Endodermal cell (in vitro differentiated cells): ENCODE results near the gene RBL2. TPM values are rescaled to one million over a fixed set of nuclear protein-coding genes. Genes with fewer than 3 reads are reported as not detected.

Experiments used
- DNase-seq: peaks from one replicate; pipeline ENCODE4 v3.0.0-alpha.2; 2017
- H3K27ac ChIP-seq: 2 replicates; pipeline ENCODE4 v1.5.1; 2013; ENCODE audit warnings: mild to moderate bottlenecking, low read depth, low read length, moderate library complexity
- H3K27me3 ChIP-seq: 2 replicates; pipeline ENCODE4 v1.6.1; 2013; ENCODE audit warnings: mild to moderate bottlenecking, low read length, moderate library complexity; ENCODE audit not compliant: insufficient read depth, control insufficient read depth, poor library complexity, severe bottlenecking
- H3K36me3 ChIP-seq: 2 replicates; pipeline ENCODE4 v1.7.0; 2013; ENCODE audit warnings: mild to moderate bottlenecking, low read length, moderate library complexity; ENCODE audit not compliant: control insufficient read depth, insufficient read depth
- H3K4me1 ChIP-seq: one replicate; pipeline ENCODE4 v1.7.0; 2013; ENCODE audit warnings: low read length; ENCODE audit not compliant: control insufficient read depth, insufficient read depth
- H3K4me3 ChIP-seq: 2 replicates; pipeline ENCODE4 v1.5.1; 2013; ENCODE audit warnings: mild to moderate bottlenecking, low read length, moderate library complexity
- H3K9ac ChIP-seq: 2 replicates; pipeline ENCODE4 v1.6.1; 2013; ENCODE audit warnings: mild to moderate bottlenecking, low read length, moderate library complexity; ENCODE audit not compliant: poor library complexity, severe bottlenecking; ENCODE audit errors: extremely low read depth
- H3K9me3 ChIP-seq: 2 replicates; pipeline ENCODE4 v1.6.1; 2013; ENCODE audit warnings: mild to moderate bottlenecking, low read length, moderate library complexity; ENCODE audit not compliant: control insufficient read depth
- H3K27ac Mint-ChIP-seq: 2 replicates; pipeline ENCODE4 v1.8.0; 2020; ENCODE audit warnings: mixed read lengths
- H3K27me3 Mint-ChIP-seq: 2 replicates; pipeline ENCODE4 v1.8.0; 2021; ENCODE audit warnings: mild to moderate bottlenecking, mixed read lengths; ENCODE audit not compliant: insufficient read depth
- H3K36me3 Mint-ChIP-seq: 2 replicates; pipeline ENCODE4 v1.8.0; 2020; ENCODE audit warnings: low read depth, mixed read lengths
- H3K4me1 Mint-ChIP-seq: 2 replicates; pipeline ENCODE4 v1.8.0; 2020; ENCODE audit warnings: mixed read lengths
- H3K4me3 Mint-ChIP-seq: 2 replicates; pipeline ENCODE4 v1.8.0; 2020; ENCODE audit warnings: mild to moderate bottlenecking, moderate library complexity, mixed read lengths
- H3K9me3 Mint-ChIP-seq: 2 replicates; pipeline ENCODE4 v1.8.0; 2020; ENCODE audit warnings: mild to moderate bottlenecking, mixed read lengths
- WGBS, 2 experiments: methylation state at CpG; one replicate each; pipeline versions ENCODE4 v1.1.5 to v1.1.7; 2013; ENCODE audit warnings: missing lambda C conversion rate in 2 of 2, mixed read lengths in 1 of 2; ENCODE audit not compliant: insufficient coverage in 1 of 2, insufficient read length in 1 of 2; 5-methylcytosine and 5-hydroxymethylcytosine counted together
- total RNA-seq, 2 donors: library from RNA; stranded (reverse); fragmentation: NEBNext Ultra II Directional in 1 of 2; extraction: Animal tissue kit (Norgen Biotek cat#: 25700) in 1 of 2; gene quantifications; 2 replicates in 1 of 2; 3 replicates in 1 of 2; pipeline ENCODE4 v1.2.1, GENCODE V29; 2021
- TF ChIP-seq, protein P1 (sequence below): fragments of 200-600 bp; sonication (generic); conservative IDR thresholded peaks from 2 replicates; pipeline ENCODE4 v1.5.0; 2021; ENCODE audit warnings: antibody characterized with exemption, mild to moderate bottlenecking

RBL2 gene
- total RNA-seq, 2 donors from 2014 or later, result 34.9 to 46.0 TPM

DNA sequence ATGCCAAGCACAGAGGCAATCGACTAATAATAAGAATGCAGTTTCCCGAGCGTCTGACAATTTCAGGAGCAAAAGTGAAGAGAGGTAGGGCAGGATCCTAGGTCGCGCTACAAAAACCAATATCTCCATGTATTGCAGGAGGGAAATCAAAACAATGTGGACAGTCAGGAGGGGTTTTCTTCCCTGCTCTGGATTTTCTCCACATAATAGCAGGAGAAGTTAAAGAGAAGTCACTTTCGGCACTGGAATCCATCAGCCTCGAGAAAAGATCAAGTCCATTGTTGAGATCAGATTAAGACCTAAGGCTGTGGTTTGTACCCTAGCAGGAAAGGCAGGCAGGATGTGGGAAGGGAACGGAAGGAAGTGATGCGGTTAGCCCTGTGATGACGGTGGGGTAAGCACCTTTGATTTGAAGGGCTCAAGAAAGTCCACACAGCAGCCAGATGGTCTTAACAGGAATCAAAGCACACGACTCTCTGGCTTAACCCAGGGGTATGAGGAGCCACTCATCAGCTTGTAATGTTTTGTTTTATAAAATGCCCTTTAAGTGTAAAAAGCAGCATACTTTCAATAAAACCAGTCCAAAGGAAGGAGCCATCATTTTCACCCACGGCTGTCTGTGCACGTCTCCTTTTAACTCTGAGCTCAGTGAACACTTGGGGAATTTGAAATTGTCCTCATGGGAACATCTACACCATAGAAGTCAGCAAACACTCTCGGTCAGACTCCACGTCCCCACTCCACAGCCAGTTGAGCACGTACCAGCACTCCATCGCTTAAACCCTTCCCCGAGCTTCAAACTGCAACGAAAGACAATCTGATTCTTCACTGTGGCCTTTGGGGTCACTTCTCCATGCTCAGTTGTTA is 84.5 kb downstream of the RBL2 start:
- H3K27ac Mint-ChIP-seq, result no peak overlapping the region
- no peak overlapping the region for H3K4me3 Mint-ChIP-seq
- TF ChIP-seq, protein P1, sequence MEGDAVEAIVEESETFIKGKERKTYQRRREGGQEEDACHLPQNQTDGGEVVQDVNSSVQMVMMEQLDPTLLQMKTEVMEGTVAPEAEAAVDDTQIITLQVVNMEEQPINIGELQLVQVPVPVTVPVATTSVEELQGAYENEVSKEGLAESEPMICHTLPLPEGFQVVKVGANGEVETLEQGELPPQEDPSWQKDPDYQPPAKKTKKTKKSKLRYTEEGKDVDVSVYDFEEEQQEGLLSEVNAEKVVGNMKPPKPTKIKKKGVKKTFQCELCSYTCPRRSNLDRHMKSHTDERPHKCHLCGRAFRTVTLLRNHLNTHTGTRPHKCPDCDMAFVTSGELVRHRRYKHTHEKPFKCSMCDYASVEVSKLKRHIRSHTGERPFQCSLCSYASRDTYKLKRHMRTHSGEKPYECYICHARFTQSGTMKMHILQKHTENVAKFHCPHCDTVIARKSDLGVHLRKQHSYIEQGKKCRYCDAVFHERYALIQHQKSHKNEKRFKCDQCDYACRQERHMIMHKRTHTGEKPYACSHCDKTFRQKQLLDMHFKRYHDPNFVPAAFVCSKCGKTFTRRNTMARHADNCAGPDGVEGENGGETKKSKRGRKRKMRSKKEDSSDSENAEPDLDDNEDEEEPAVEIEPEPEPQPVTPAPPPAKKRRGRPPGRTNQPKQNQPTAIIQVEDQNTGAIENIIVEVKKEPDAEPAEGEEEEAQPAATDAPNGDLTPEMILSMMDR, result no peak

DNA sequence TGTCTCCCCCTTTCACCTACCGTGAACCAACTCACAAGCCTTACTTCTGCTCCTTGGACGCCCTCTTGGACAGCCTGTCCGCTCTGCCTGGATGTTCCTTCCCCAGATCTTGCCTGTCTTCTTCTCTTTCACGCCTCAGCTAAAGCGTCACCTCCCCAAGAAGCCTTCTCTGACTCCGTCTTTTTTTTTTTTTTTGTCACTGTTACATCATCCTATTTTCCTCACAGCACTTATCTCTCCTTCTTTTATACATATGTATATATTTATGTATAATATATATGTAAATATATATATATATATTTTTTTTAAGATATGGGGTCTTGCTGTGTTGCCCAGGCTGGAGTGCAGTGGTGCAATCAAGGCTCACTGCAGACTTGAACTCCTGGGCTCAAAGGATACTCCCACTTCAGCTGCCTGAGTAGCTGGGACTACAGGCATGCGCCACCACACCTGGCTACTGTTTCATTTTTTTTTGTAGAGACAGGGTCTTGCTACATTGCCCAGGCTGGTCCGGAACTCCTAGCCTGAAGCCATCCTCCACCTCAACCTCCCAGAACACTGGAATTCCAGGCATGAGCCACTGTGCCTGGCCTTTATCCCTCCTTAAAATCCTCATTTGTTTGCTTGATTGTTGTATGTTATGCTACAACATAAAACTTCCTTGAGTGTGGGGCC is 85.3 kb downstream of the RBL2 start:
- no peak overlapping the region for H3K9ac ChIP-seq
- H3K4me1 ChIP-seq, result no peaks in the 10 kb centered on the region
- DNase-seq, result no peak
- Mint-ChIP-seq H3K4me3 (no peak overlapping the region), H3K9me3 (peaks cover 8% of the 10 kb centered on the region), H3K27ac (no peak overlapping the region), H3K36me3 (no peaks in the 10 kb centered on the region), H3K4me1 (no peaks in the 10 kb centered on the region), H3K27me3 (no peaks in the 10 kb centered on the region)
- TF ChIP-seq, protein P1, result no peak
- H3K4me3 ChIP-seq, result no peak overlapping the region
- H3K9me3 ChIP-seq, result no peaks in the 10 kb centered on the region
- H3K27me3 ChIP-seq, result no peaks in the 10 kb centered on the region
- H3K27ac ChIP-seq, result no peak overlapping the region
- 90 to 95% methylated on average over 4 to 8 of the region's 8 CpGs for WGBS, 2 experiments
- no peaks in the 10 kb centered on the region for H3K36me3 ChIP-seq

More for the DNA sequence above, 84.5 kb downstream of the RBL2 start:
- Histone ChIP-seq H3K4me3 (no peak overlapping the region), H3K27me3 (no peaks in the 10 kb centered on the region), H3K36me3 (no peaks in the 10 kb centered on the region), H3K9me3 (peaks cover 2% of the 10 kb centered on the region), H3K9ac (no peak overlapping the region), H3K4me1 (no peaks in the 10 kb centered on the region), H3K27ac (no peak overlapping the region)
- no peaks in the 10 kb centered on the region for H3K4me1 Mint-ChIP-seq
- 91 to 95% methylated on average over 18 to 19 of the region's 19 CpGs for WGBS, 2 experiments
- H3K36me3 Mint-ChIP-seq, result peaks cover 7% of the 10 kb centered on the region
- H3K27me3 Mint-ChIP-seq, result peaks cover 4% of the 10 kb centered on the region
- no peak for DNase-seq
- H3K9me3 Mint-ChIP-seq, result peaks cover 15% of the 10 kb centered on the region

DNA sequence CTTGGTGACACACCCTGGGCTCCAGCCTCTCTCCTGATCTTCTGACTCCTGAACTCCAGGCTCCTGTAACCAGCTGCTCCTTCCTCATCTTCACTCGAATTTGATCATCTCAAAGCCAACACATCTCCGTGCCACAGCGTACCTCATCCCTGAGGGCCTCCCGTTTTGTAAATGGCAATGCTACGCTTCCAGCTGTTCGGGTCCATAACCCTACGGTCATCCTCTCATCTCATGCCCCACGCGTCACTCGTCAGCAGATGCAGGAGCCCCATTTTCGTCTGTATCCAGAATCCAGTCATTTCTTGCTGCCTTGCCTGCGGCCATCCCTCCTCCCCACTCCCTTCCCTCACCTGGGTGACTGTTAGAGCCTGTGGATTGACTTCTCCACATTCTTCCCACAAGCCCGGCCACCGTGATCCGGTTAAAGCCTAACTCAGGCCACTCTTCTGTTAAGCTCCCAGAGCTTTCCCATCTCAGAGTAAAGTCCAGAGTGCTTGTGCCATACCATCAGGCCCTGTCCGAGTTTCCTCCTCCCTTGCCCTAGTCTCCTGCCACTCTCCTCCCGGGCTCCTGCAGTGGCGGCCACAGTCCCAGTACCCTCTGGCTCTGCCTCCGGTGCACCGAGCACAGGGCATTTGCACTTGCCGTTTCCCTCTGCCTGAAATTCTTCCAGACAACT is 89.0 kb downstream of the RBL2 start:
- H3K27ac Mint-ChIP-seq, result no peak overlapping the region
- H3K36me3 Mint-ChIP-seq, result no peaks in the 10 kb centered on the region
- H3K27me3 Mint-ChIP-seq, result no peaks in the 10 kb centered on the region
- Histone ChIP-seq H3K27me3 (no peaks in the 10 kb centered on the region), H3K9me3 (no peaks in the 10 kb centered on the region), H3K36me3 (no peaks in the 10 kb centered on the region), H3K27ac (no peak overlapping the region), H3K9ac (no peak overlapping the region), H3K4me3 (no peak overlapping the region), H3K4me1 (no peaks in the 10 kb centered on the region)
- no peaks in the 10 kb centered on the region for H3K9me3 Mint-ChIP-seq
- DNase-seq, result no peak
- H3K4me1 Mint-ChIP-seq, result no peaks in the 10 kb centered on the region
- WGBS, 2 experiments, result 94 to 95% methylated on average over 20 to 21 of the region's 21 CpGs
- no peak overlapping the region for H3K4me3 Mint-ChIP-seq
- TF ChIP-seq, protein P1, result no peak
